HAP-1 (cell line): ENCODE measurements around the gene RRP12.

ENCODE experiments used
- DNase-seq, 2 experiments: peaks; one replicate each; pipeline ENCODE4 v3.0.0-alpha.2; 2016 to 2020; ENCODE audit warnings: low spot score in 2 of 2
- H3K27me3 ChIP-seq: fragments of 250-450 bp; sonication (Bioruptor Pico); 2 replicates; pipeline ENCODE4 v1.5.1; 2020; ENCODE audit warnings: low read depth, mild to moderate bottlenecking, moderate library complexity
- H3K36me3 ChIP-seq: fragments of 250-450 bp; sonication (Bioruptor Pico); replicated peaks from 2 replicates; pipeline ENCODE4 v1.5.1; 2020; ENCODE audit warnings: mild to moderate bottlenecking
- H3K4me1 ChIP-seq: fragments of 250-450 bp; sonication (Bioruptor Pico); 2 replicates; pipeline ENCODE4 v1.5.1; 2020; ENCODE audit warnings: mild to moderate bottlenecking
- H3K4me3 ChIP-seq: fragments of 250-450 bp; sonication (Bioruptor Pico); 2 replicates; pipeline ENCODE4 v1.5.1; 2020; ENCODE audit warnings: mild to moderate bottlenecking, moderate library complexity
- H3K9me3 ChIP-seq: fragments of 250-450 bp; sonication (Bioruptor Pico); 2 replicates; pipeline ENCODE4 v1.5.1; 2020; ENCODE audit warnings: mild to moderate bottlenecking, moderate library complexity
- in situ Hi-C: fragments of 300-500 bp; cut with MboI; formaldehyde crosslinking; loops from 3 replicates; pipeline ENCODE4 v1.14.3; 2020; ENCODE audit warnings: low sequenced_read_pairs, inconsistent platforms, mixed read lengths

The RRP12 gene

GRCh38 chr10:97333351-97333600 is 67.9 kb downstream of the RRP12 start:
- DNase-seq = peak in 1 of 2 experiments; percentile 46
- Histone ChIP-seq H3K4me1 (peaks cover 31% of the 10 kb centered on the region), H3K9me3 (no peaks in the 10 kb centered on the region), H3K4me3 (peak overlapping the region; percentile 52), H3K36me3 (no peaks in the 10 kb centered on the region), H3K27me3 (no peaks in the 10 kb centered on the region)
- in situ Hi-C loops = no loop called here

- Histone ChIP-seq H3K4me1 (peaks cover 26% of the 10 kb centered on the region), H3K27me3 (no peaks in the 10 kb centered on the region), H3K4me3 (peak overlapping the region; percentile 52), H3K36me3 (no peaks in the 10 kb centered on the region), H3K9me3 (no peaks in the 10 kb centered on the region)
- in situ Hi-C loops = no loop called here
- peak; percentile 61 to 64 for DNase-seq
Observed at GRCh38 chr10:97332591-97333350, 68.4 kb downstream of the RRP12 start.

GRCh38 chr10:97331153-97331703 is 69.9 kb downstream of the RRP12 start:
- H3K27me3 ChIP-seq = no peaks in the 10 kb centered on the region
- in situ Hi-C loops = no loop called here
- no peaks in the 10 kb centered on the region for H3K36me3 ChIP-seq
- H3K4me3 ChIP-seq = peak overlapping the region; percentile 52; the same call in 1 of the 2 replicates
- H3K9me3 ChIP-seq = no peaks in the 10 kb centered on the region
- peaks cover 14% of the 10 kb centered on the region for H3K4me1 ChIP-seq
- peak in 1 of 2 experiments; percentile 19 for DNase-seq

GRCh38 chr10:97329766-97330165 is 71.4 kb downstream of the RRP12 start:
- peaks cover 10% of the 10 kb centered on the region for H3K4me1 ChIP-seq
- in situ Hi-C loops = no loop called here
- H3K36me3 ChIP-seq = no peaks in the 10 kb centered on the region
- no peaks in the 10 kb centered on the region for H3K27me3 ChIP-seq
- H3K4me3 ChIP-seq = no peak overlapping the region
- H3K9me3 ChIP-seq = no peaks in the 10 kb centered on the region
- DNase-seq = no peak

GRCh38 chr10:97328646-97329453 is 72.3 kb downstream of the RRP12 start:
- in situ Hi-C loops = no loop called here
- H3K36me3 ChIP-seq = no peaks in the 10 kb centered on the region
- H3K27me3 ChIP-seq = no peaks in the 10 kb centered on the region
- no peak overlapping the region for H3K4me3 ChIP-seq
- DNase-seq = no peak
- H3K9me3 ChIP-seq = no peaks in the 10 kb centered on the region
- peaks cover 10% of the 10 kb centered on the region for H3K4me1 ChIP-seq

- DNase-seq = no peak
- in situ Hi-C loops = no loop called here
- peaks cover 10% of the 10 kb centered on the region for H3K4me1 ChIP-seq
Observed at GRCh38 chr10:97327348-97328294, 73.5 kb downstream of the RRP12 start.

GRCh38 chr10:97325754-97326153 is 75.4 kb downstream of the RRP12 start:
- DNase-seq = no peak
- Histone ChIP-seq H3K36me3 (no peaks in the 10 kb centered on the region), H3K4me3 (no peak overlapping the region), H3K4me1 (no peaks in the 10 kb centered on the region; the same call in 1 of the 2 replicates), H3K9me3 (no peaks in the 10 kb centered on the region), H3K27me3 (no peaks in the 10 kb centered on the region)
- in situ Hi-C loops = no loop called here

More at GRCh38 chr10:97327348-97328294, 73.5 kb downstream of the RRP12 start:
- Histone ChIP-seq H3K27me3 (no peaks in the 10 kb centered on the region), H3K9me3 (no peaks in the 10 kb centered on the region), H3K4me3 (no peak overlapping the region), H3K36me3 (no peaks in the 10 kb centered on the region)

- Histone ChIP-seq H3K36me3 (no peaks in the 10 kb centered on the region), H3K4me1 (peaks cover 2% of the 10 kb centered on the region), H3K4me3 (no peak overlapping the region), H3K27me3 (0 out of 2 replicates have a peak, but pooled peaks cover under 1% of the 10 kb centered on the region), H3K9me3 (no peaks in the 10 kb centered on the region)
- DNase-seq = no peak
- in situ Hi-C loops = no loop called here
Observed at GRCh38 chr10:97323501-97323900, 77.6 kb downstream of the RRP12 start.

DNA sequence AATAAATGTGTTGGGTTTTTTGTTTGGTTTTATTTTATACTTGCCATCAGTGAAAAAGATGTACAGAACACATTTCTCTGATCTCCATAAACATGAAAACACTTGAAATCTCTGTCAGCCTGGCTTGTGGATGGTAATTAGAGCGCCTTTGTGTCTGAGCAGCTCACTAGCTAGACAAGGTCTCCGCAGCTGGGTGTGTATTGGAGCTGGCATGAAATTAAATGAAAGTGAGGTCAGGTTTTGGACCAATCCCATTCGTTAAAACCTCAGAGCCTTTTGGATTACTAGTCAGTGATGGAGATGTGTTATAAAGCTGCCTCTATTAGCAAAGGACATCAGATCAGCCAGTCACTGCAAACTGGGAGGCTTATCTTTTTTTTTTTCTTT is 79.3 kb downstream of the RRP12 start:
- no peaks in the 10 kb centered on the region for H3K9me3 ChIP-seq

GRCh38 chr10:97321032-97321803 is 79.9 kb downstream of the RRP12 start:
- peaks cover 5% of the 10 kb centered on the region for H3K4me1 ChIP-seq
- H3K36me3 ChIP-seq = no peaks in the 10 kb centered on the region
- H3K9me3 ChIP-seq = no peaks in the 10 kb centered on the region
- in situ Hi-C loops = no loop called here
- peak overlapping the region; percentile 33; the same call in 1 of the 2 replicates for H3K4me3 ChIP-seq
- peak in 1 of 2 experiments; percentile 17 for DNase-seq
- 0 out of 2 replicates have a peak, but pooled peaks cover 4% of the 10 kb centered on the region for H3K27me3 ChIP-seq

More for the DNA sequence above, 79.3 kb downstream of the RRP12 start:
- peak in 1 of 2 experiments; percentile 18 for DNase-seq
- peaks cover 5% of the 10 kb centered on the region for H3K4me1 ChIP-seq
- no peaks in the 10 kb centered on the region for H3K36me3 ChIP-seq
- H3K27me3 ChIP-seq = 0 out of 2 replicates have a peak, but pooled peaks cover 4% of the 10 kb centered on the region
- H3K4me3 ChIP-seq = no peak overlapping the region
- in situ Hi-C loops = no loop called here

DNA sequence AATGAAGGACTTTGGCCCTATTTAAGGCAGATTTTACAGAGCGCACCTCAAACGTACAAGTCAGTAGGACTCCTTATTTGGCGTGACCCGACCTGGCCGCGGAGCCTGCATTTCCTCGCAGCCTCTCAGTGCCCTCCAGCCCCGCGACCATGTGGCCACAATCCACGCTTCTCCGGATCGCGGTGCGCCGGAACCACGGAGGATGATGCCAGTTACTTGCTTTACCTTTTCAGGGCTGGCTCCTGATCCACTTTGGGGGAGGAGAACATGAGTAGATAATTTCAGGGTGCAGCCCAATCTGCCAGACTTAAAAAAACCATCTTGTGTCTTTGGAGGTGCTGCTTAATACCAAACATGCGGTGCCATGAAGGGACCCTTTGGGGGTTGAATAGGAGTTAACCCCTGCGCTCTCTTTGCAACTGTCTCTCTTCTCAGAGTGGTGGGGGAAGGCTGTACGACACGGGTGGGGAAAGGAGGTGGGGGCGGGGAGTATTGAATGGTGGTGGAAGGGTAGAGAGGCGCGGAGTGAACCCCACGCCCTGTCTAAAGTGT is 80.6 kb downstream of the RRP12 start:
- peaks cover 5% of the 10 kb centered on the region for H3K4me1 ChIP-seq
- peak overlapping the region; percentile 33 for H3K4me3 ChIP-seq
- in situ Hi-C loops = no loop called here

DNA sequence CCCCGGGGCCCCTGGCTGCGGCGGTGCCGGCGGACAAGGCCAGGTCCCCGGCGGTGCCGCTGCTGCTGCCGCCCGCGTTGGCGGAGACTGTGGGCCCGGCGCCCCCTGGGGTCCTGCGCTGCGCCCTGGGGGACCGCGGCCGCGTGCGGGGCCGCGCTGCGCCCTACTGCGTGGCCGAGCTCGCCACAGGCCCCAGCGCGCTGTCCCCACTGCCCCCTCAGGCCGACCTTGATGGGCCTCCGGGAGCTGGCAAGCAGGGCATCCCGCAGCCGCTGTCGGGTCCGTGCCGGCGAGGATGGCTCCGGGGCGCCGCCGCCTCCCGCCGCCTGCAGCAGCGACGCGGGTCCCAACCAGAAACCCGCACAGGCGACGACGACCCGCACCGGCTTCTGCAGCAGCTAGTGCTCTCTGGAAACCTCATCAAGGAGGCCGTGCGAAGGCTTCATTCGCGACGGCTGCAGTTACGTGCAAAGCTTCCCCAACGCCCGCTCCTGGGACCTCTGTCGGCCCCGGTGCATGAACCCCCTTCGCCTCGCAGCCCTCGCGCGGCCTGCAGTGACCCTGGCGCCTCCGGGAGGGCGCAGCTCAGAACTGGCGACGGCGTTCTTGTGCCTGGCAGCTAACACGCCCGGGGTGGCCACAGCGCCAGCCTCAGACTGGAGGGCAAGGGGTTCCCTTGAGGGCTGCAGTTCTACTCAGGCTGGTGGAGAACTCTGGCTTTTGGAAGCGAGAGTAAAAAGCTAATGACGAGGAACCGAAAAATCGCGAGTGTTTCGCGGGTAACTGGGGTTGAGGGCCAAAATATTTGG is 81.3 kb downstream of the RRP12 start:
- in situ Hi-C loops = no loop called here
- peak; percentile 23 to 69 for DNase-seq

More for the DNA sequence above, 80.6 kb downstream of the RRP12 start:
- no peaks in the 10 kb centered on the region for H3K9me3 ChIP-seq
- H3K27me3 ChIP-seq = 0 out of 2 replicates have a peak, but pooled peaks cover 4% of the 10 kb centered on the region
- no peaks in the 10 kb centered on the region for H3K36me3 ChIP-seq
- peak in 1 of 2 experiments; percentile 28 for DNase-seq

More for the DNA sequence above, 81.3 kb downstream of the RRP12 start:
- Histone ChIP-seq H3K36me3 (no peaks in the 10 kb centered on the region), H3K9me3 (no peaks in the 10 kb centered on the region), H3K4me3 (peak overlapping the region; percentile 79), H3K4me1 (peaks cover 5% of the 10 kb centered on the region), H3K27me3 (0 out of 2 replicates have a peak, but pooled peaks cover 4% of the 10 kb centered on the region)
